ENCODE data around the gene TRPM3. TPM values are rescaled to one million over a fixed set of nuclear protein-coding genes. Genes with fewer than 3 reads are reported as not detected.

The TRPM3 gene
- total and polyA plus RNA-seq, 2 of the 8 experiments (the other 6 are each of a cell fraction or from before 2014, with no cell fraction given) = 2.4 to 10.9 TPM

DNA sequence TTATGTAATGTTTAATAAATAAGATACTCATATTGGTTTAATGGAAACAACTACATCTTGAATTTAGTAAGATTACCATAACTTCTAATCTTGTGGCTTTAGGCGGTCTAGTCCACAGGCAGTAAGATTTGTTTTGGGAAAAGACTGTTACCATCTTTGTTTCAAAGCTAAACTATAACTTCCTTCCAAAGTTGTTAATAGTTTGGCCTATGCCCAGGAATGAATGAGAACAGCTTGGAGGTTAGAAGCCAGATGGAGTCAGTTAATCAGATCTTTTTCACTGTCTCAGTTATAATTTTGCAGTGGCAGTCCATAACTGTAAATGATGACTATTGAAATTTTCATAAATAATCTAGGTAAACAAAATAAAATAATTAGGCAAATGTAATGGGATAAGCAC, 465.1 kb downstream of the TRPM3 start:
- no peaks in the 10 kb centered on the region for H3K4me1 ChIP-seq (replicated peaks in 1 of 4; ENCODE audit: control insufficient read depth in 3 of 4, insufficient read depth in 4 of 4, low read length in 3 of 4)
- H3K27ac ChIP-seq (ENCODE audit: low read depth, low read length) = no peak overlapping the region
- ChIA-PET POLR2A (ENCODE audit: partially characterized antibody) (no interaction called here), CTCF (ENCODE audit: partially characterized antibody) (interaction anchor here (1.9 kb wide), 1 partner anchor 16 kb away, joined by 4 read pairs; no protein-coding TSS in a partner anchor)
- FAIRE-seq (no peak), DNase-seq (ENCODE audit: low read depth in 1 of 2, low spot score in 2 of 2) (no peak)
- no peak overlapping the region for H2BK20ac ChIP-seq (ENCODE audit: low read length)
- no peak overlapping the region for H2BK15ac ChIP-seq (ENCODE audit: low read length)
- WGBS, 2 experiments (ENCODE audit: extremely low coverage in 1 of 2, insufficient coverage in 1 of 2, insufficient read length in 1 of 2, insufficient replicate concordance in 2 of 2, low coverage in 1 of 2, low lambda C conversion rate in 2 of 2, missing lambda C conversion rate in 1 of 2) = 85% methylated on average over 1 of the region's 1 CpG; no CpG with 5 or more reads in 1 of the 2 experiments
- no peaks in the 10 kb centered on the region for H4K20me1 ChIP-seq (replicated peaks in 1 of 2; ENCODE audit: control insufficient read depth in 1 of 2, insufficient read depth in 2 of 2, low read length in 2 of 2)
- H2BK12ac ChIP-seq (ENCODE audit: low read depth, low read length) = no peak overlapping the region
- no peaks in the 10 kb centered on the region for H3K79me2 ChIP-seq (ENCODE audit: control insufficient read depth in 1 of 2, insufficient read depth in 2 of 2, low read length in 2 of 2)
- no peak overlapping the region for H2AK5ac ChIP-seq (ENCODE audit: low read depth, low read length)
- no peaks in the 10 kb centered on the region for H3K23me2 ChIP-seq (ENCODE audit: low read depth, low read length)
- no peak overlapping the region for H3K9ac ChIP-seq (replicated peaks in 1 of 4; ENCODE audit: extremely low read depth in 1 of 4, low read depth in 3 of 4, low read length in 3 of 4)
- H3K9me3 ChIP-seq (ENCODE audit: insufficient read depth in 2 of 2, low read depth in 1 of 2, low read length in 1 of 2) = peaks cover 4 to 10% of the 10 kb centered on the region in 2 experiments; a peak in 2 of 4 replicates
- H3K18ac ChIP-seq (ENCODE audit: extremely low read depth, low read length) = no peak overlapping the region
- H3K4me3 ChIP-seq (ENCODE audit: extremely low read depth in 1 of 4, insufficient read depth in 2 of 4, low read depth in 3 of 4, low read length in 4 of 4) = no peak overlapping the region
- H2BK120ac ChIP-seq (replicated peaks; ENCODE audit: low read depth, low read length) = no peak overlapping the region
- H3K79me1 ChIP-seq (ENCODE audit: low read depth, low read length) = no peaks in the 10 kb centered on the region
- H3K23ac ChIP-seq (ENCODE audit: insufficient read length) = no peak overlapping the region
- H4K91ac ChIP-seq (replicated peaks; ENCODE audit: insufficient read length, low read length) = no peak overlapping the region
- H2AFZ ChIP-seq (ENCODE audit: low read length) = no peak overlapping the region
- no peak overlapping the region for H4K8ac ChIP-seq (ENCODE audit: extremely low read depth, insufficient read depth, low read length)
- H3K56ac ChIP-seq (replicated peaks; ENCODE audit: insufficient read length, low read depth, low read length) = no peak overlapping the region
- H4K5ac ChIP-seq (ENCODE audit: insufficient read length, low read depth, low read length) = no peak overlapping the region
- no peaks in the 10 kb centered on the region for H3K36me3 ChIP-seq (ENCODE audit: control insufficient read depth in 2 of 4, insufficient read depth in 4 of 4, low read length in 3 of 4)
- H2BK5ac ChIP-seq (ENCODE audit: low read depth, low read length) = no peak overlapping the region
- no peaks in the 10 kb centered on the region for H3K27me3 ChIP-seq (replicated peaks in 1 of 4; ENCODE audit: control insufficient read depth in 3 of 4, extremely low read depth in 1 of 4, insufficient read depth in 3 of 4, low read length in 3 of 4)
- no peak overlapping the region for H3K4me2 ChIP-seq (ENCODE audit: insufficient read depth in 1 of 2, low read depth in 2 of 2, low read length in 2 of 2)
- no peak overlapping the region for H3K14ac ChIP-seq (ENCODE audit: insufficient read length)
- no peak overlapping the region for H3K4ac ChIP-seq (replicated peaks; ENCODE audit: insufficient read length, low read depth, low read length)
- TF ChIP-seq MAFK (IDR thresholded peaks at IDR 0.05; ENCODE audit: low read depth, low read length) = no peak
- TF ChIP-seq EP300 (IDR thresholded peaks at IDR 0.05; ENCODE audit: borderline replicate concordance in 1 of 2, low read depth in 2 of 2, low read length in 2 of 2) = no peak
- no peak for TF ChIP-seq TCF12 (IDR thresholded peaks at IDR 0.05; ENCODE audit: low read depth, low read length)
- no peak for TF ChIP-seq E2F6 (IDR thresholded peaks at IDR 0.05)
- TF ChIP-seq POU5F1 (IDR thresholded peaks at IDR 0.05; ENCODE audit: low read depth, low read length) = no peak
- no peak for TF ChIP-seq HDAC6 (IDR thresholded peaks at IDR 0.05; ENCODE audit: low read depth, low read length)
- TF ChIP-seq CTBP2 (IDR thresholded peaks at IDR 0.05; ENCODE audit: borderline replicate concordance, insufficient read depth, insufficient read length, low read length) = no peak
- no peak for TF ChIP-seq GTF2F1 (IDR thresholded peaks at IDR 0.05; ENCODE audit: borderline replicate concordance, low read depth, low read length)
- TF ChIP-seq JUND (IDR thresholded peaks at IDR 0.05; ENCODE audit: low read length) = no peak
- no peak for TF ChIP-seq ASH2L (IDR thresholded peaks at IDR 0.05; ENCODE audit: low read length)
- no peak for TF ChIP-seq EGR1 (IDR thresholded peaks at IDR 0.05; ENCODE audit: borderline replicate concordance, low read depth, low read length)
- TF ChIP-seq FOSL1 (IDR thresholded peaks at IDR 0.05; ENCODE audit: insufficient read depth, low read depth, low read length) = no peak
- no peak for TF ChIP-seq RAD21 (IDR thresholded peaks at IDR 0.05 in 1 of 2, conservative IDR thresholded peaks at IDR 0.05 in 1 of 2; ENCODE audit: low read depth in 2 of 2, low read length in 2 of 2)
- no peak for TF ChIP-seq TBP (IDR thresholded peaks at IDR 0.05; ENCODE audit: low read depth, low read length)

Measured in H1 (cell line).